D721Med (cell line): ENCODE measurements around the gene PRSS21.

ENCODE experiments used
- DNase-seq: peaks from one replicate; pipeline ENCODE4 v3.0.0; 2011; ENCODE audit warnings: low spot score; ENCODE audit not compliant: insufficient read length
- FAIRE-seq: peaks from 2 replicates; lab custom pipeline; 2011; peaks lifted over from hg19 to GRCh38; lab: Jason Lieb, UNC
- CTCF ChIP-seq: IDR thresholded peaks from 2 replicates; pipeline ENCODE4 v1.5.1; 2012; ENCODE audit warnings: mild to moderate bottlenecking, control low read depth; ENCODE audit not compliant: insufficient read depth; ENCODE audit errors: missing control alignments

Gene PRSS21

GRCh38 chr16:2811703-2812471 lies 5.2 kb upstream of the PRSS21 start:
- DNase-seq (no peak), FAIRE-seq (no peak)
- no peak for TF ChIP-seq CTCF

- DNase-seq = no peak
- TF ChIP-seq CTCF = no peak
- no peak for FAIRE-seq
Measured at GRCh38 chr16:2813771-2814221, 3.2 kb upstream of the PRSS21 start.

DNA sequence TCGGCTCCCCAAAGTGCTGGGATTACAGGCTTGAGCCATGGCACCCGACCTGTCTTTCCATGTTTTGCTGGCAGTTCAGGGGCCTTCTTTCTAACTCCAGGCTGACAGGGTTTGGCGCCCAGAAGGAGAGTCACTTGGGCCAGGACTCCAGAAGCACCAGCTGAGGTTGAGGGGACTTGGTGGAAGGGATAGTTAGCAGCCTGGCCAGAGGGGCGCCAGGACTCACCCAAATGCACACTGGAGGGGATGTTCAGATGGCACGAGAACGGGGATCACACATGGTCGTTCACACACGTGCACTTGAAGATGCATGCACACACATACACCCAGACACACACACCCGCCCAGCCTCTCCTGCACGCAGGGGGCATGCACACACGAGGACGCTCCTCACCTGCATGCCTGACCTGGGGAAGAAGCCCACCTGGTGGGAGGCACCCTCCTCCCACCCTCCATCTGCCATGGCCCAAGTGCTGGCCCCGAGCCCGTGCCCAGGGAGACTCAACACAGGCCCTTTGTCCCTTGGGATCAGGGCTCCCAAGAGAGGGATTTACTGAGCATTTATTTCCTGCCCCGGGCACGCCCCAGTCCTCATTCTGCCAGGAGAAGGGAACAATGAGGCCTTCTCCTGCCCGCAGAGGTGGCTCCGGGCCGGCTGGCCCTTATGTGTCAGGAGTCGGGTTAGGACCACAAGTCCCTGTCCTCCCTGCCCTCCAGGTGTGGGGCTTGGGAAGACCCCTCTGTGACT lies 2.3 kb upstream of the PRSS21 start:
- FAIRE-seq (no peak), DNase-seq (no peak)
- no peak for TF ChIP-seq CTCF

DNA sequence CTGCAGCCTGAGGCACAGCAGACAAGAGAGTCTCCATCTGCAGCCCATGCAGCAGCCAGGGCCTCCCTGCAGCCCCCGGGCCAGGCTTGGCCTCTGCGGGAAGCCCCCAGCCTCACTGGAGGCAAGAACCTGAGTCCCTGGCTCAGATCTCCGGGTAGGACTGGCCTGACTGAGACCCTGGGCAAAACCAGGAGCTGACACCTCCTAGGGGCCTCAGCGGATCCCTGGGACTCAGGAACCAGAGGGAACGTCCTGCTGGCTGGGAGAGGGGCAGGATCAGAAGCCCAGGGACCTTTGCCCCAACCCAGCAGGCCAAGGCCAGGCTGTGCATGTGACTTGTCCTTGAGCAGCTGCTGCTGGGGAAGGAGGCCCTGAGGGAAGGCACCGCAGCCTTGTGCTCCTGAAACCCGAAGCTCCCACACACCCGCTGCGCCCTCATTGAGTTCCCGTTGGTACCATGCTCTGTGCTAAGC lies 1.7 kb upstream of the PRSS21 start:
- TF ChIP-seq CTCF = no peak
- FAIRE-seq = no peak
- DNase-seq = no peak

- no peak for TF ChIP-seq CTCF
- FAIRE-seq (no peak), DNase-seq (no peak)
Measured at GRCh38 chr16:2817340-2818271, 569 bp downstream of the PRSS21 start.

GRCh38 chr16:2818272-2818876 lies 1.3 kb downstream of the PRSS21 start:
- no peak for FAIRE-seq

More at GRCh38 chr16:2818272-2818876, 1.3 kb downstream of the PRSS21 start:
- no peak for DNase-seq
- TF ChIP-seq CTCF = no peak
